ENCODE data around the gene TPCN2.

GRCh38 chr11:69076129-69076791 lies 27.5 kb downstream of the TPCN2 start:
- no peak for TF ChIP-seq GTF2F1 (IDR thresholded peaks at IDR 0.05; ENCODE audit: borderline replicate concordance, low read depth, low read length)
- no peak for TF ChIP-seq ATF3 (IDR thresholded peaks at IDR 0.05; ENCODE audit: insufficient read depth, low read depth, low read length)
- no peak for TF ChIP-seq RAD21 (IDR thresholded peaks at IDR 0.05 in 1 of 2, conservative IDR thresholded peaks at IDR 0.05 in 1 of 2; ENCODE audit: low read depth in 2 of 2, low read length in 2 of 2)
- no peak for TF ChIP-seq SRF (IDR thresholded peaks at IDR 0.05; ENCODE audit: low read depth, low read length)
- no peak for TF ChIP-seq CTCF (IDR thresholded peaks at IDR 0.05; ENCODE audit: control extremely low read depth in 1 of 3, insufficient read depth in 1 of 3, low read depth in 1 of 3, low read length in 3 of 3)
- no peak for TF ChIP-seq SUZ12 (IDR thresholded peaks at IDR 0.05; ENCODE audit: low read length)
- no peak for TF ChIP-seq TBP (IDR thresholded peaks at IDR 0.05; ENCODE audit: low read depth, low read length)
- TF ChIP-seq CEBPB (IDR thresholded peaks at IDR 0.05; ENCODE audit: low read depth, low read length): no peak
- no peak for TF ChIP-seq BRCA1 (IDR thresholded peaks at IDR 0.05; ENCODE audit: low read depth, low read length)
- TF ChIP-seq GABPA (IDR thresholded peaks at IDR 0.05; ENCODE audit: borderline replicate concordance, insufficient read depth, low read length): no peak
- TF ChIP-seq SIN3A (conservative IDR thresholded peaks at IDR 0.05 in 1 of 2, IDR thresholded peaks at IDR 0.05 in 1 of 2; ENCODE audit: low read depth in 1 of 2, low read length in 2 of 2): no peak
